ENCODE data around the gene VASH2. TPM values are rescaled to one million over a fixed set of nuclear protein-coding genes. Genes with fewer than 3 reads are reported as not detected.

The VASH2 gene
- total RNA-seq, 4 donors from 2014 or later = 1.5 TPM; not detected in 3

DNA sequence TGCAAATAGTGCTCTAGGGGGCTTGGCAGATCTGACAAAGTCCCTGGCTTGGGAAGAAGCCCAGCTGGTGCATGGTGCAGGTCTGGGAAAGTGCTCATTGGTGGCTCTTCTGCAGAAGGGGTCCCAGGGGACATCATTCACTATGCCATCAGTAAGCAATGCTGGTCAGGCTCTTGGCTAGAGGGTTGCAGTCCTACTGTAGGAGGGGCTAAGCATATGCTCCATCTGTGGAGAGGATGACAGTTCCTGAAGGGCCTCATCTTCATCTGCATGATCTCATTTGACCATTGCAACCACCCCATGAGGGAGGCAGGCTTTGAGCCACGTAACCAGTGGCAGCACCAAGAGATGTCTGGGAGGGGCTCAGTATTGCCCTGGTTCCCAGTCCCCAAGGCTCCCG is 31.5 kb upstream of the VASH2 start:
- no peak for TF ChIP-seq POLR2A (IDR thresholded peaks at IDR 0.05)
- TF ChIP-seq, protein P1, sequence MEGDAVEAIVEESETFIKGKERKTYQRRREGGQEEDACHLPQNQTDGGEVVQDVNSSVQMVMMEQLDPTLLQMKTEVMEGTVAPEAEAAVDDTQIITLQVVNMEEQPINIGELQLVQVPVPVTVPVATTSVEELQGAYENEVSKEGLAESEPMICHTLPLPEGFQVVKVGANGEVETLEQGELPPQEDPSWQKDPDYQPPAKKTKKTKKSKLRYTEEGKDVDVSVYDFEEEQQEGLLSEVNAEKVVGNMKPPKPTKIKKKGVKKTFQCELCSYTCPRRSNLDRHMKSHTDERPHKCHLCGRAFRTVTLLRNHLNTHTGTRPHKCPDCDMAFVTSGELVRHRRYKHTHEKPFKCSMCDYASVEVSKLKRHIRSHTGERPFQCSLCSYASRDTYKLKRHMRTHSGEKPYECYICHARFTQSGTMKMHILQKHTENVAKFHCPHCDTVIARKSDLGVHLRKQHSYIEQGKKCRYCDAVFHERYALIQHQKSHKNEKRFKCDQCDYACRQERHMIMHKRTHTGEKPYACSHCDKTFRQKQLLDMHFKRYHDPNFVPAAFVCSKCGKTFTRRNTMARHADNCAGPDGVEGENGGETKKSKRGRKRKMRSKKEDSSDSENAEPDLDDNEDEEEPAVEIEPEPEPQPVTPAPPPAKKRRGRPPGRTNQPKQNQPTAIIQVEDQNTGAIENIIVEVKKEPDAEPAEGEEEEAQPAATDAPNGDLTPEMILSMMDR (IDR thresholded peaks at IDR 0.05 in 4 of 5, conservative IDR thresholded peaks at IDR 0.05 in 1 of 5) = no peak
- no peak for ATAC-seq
- H3K36me3 ChIP-seq = no peaks in the 10 kb centered on the region
- no peaks in the 10 kb centered on the region for H3K4me1 ChIP-seq
- no peak overlapping the region for H3K27ac ChIP-seq
- no peaks in the 10 kb centered on the region for H3K9me3 ChIP-seq
- in situ Hi-C loops (cut with MboI; ENCODE audit: low sequenced_read_pairs in 4 of 4) = no loop called here
- H3K4me3 ChIP-seq = no peak overlapping the region
- intact Hi-C loops (cut with DNase I; ENCODE audit: low total_unique reads) = no loop called here
- no peaks in the 10 kb centered on the region for H3K27me3 ChIP-seq
- DNase-seq = no peak

DNA sequence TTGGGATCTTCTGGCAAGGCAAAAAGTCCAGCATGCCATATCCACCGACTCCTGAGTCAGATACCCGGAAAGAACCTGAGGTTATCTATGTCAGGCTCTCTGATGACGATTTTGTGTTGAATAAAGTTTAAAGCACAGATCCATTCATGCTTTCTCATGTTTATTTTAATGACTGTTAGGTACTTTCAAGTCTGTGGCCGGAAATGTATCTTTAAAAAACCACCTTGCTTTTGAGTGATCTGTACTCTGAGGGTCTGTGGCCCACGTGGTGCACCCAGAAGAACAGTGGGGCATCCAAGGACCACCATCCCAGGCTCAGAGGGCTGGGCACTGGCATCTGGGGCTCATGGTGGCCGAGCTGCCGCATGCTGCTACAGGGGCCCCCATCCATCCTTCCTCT is 30.1 kb upstream of the VASH2 start:
- Histone ChIP-seq H3K36me3 (no peaks in the 10 kb centered on the region), H3K9me3 (no peaks in the 10 kb centered on the region), H3K4me1 (no peaks in the 10 kb centered on the region), H3K27me3 (no peaks in the 10 kb centered on the region), H3K4me3 (no peak overlapping the region), H3K27ac (no peak overlapping the region)
- ATAC-seq (no peak), DNase-seq (no peak)
- no peak for TF ChIP-seq POLR2A (IDR thresholded peaks at IDR 0.05)
- TF ChIP-seq, protein P1 (IDR thresholded peaks at IDR 0.05 in 4 of 5, conservative IDR thresholded peaks at IDR 0.05 in 1 of 5) = no peak
- intact Hi-C loops (cut with DNase I; ENCODE audit: low total_unique reads) (loop anchor here (5.0 kb wide), 1 partner anchor 62 kb away; no protein-coding TSS in a partner anchor), in situ Hi-C loops (cut with MboI; ENCODE audit: low sequenced_read_pairs in 4 of 4) (no loop called here)

DNA sequence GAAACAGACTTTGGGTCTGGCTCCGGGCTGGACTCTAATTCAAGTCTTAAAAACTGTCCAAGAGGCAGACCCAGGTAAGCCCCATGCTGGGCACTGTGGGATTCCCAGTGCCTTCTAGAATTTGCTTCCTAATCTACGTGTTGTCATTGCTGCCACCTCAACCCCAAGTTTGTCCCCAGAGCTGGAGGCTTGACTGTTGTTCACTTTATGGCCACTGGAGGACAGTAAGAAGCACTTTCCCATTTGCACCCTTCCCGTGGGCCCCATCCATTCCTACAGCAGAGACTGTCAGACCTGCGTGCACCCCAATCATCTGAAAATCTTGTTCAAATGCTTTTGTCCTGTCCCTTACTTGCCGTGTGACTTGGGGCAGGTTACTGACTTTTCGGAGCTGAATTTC is 29.4 kb upstream of the VASH2 start:
- H3K9me3 ChIP-seq = no peaks in the 10 kb centered on the region
- no peak for ATAC-seq
- H3K27ac ChIP-seq = no peak overlapping the region
- intact Hi-C loops (cut with DNase I; ENCODE audit: low total_unique reads) = loop anchor here (5.0 kb wide), 1 partner anchor 61 kb away; no protein-coding TSS in a partner anchor
- no peaks in the 10 kb centered on the region for H3K4me1 ChIP-seq
- DNase-seq = no peak
- no peaks in the 10 kb centered on the region for H3K27me3 ChIP-seq
- H3K4me3 ChIP-seq = no peak overlapping the region
- in situ Hi-C loops (cut with MboI; ENCODE audit: low sequenced_read_pairs in 4 of 4) = no loop called here
- no peak for TF ChIP-seq POLR2A (IDR thresholded peaks at IDR 0.05)
- TF ChIP-seq, protein P1 (IDR thresholded peaks at IDR 0.05 in 4 of 5, conservative IDR thresholded peaks at IDR 0.05 in 1 of 5) = no peak
- H3K36me3 ChIP-seq = no peaks in the 10 kb centered on the region

DNA sequence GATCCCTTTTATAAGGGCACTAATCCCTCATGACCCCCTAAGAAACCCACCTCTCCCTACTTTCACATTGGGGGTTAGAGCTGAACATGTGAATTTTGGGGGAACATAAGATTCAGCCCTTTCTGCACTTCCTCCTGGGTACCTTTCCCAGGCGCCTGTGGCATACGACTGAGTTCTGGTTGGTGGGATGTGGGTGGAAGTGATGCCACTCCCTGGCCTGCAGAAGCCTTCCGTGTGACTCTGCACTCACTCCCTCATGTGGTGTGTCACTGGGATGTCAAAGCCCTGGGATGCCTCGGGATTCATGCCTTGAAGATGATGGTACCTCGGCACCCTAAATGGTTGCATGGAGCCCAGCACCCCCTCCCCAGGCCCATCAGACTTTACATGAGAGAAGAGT is 28.3 kb upstream of the VASH2 start:
- no peak overlapping the region for H3K27ac ChIP-seq
- no peaks in the 10 kb centered on the region for H3K27me3 ChIP-seq
- no peaks in the 10 kb centered on the region for H3K4me1 ChIP-seq
- TF ChIP-seq, protein P1 (IDR thresholded peaks at IDR 0.05 in 4 of 5, conservative IDR thresholded peaks at IDR 0.05 in 1 of 5) = no peak
- no peak for TF ChIP-seq POLR2A (IDR thresholded peaks at IDR 0.05)
- ATAC-seq (no peak), DNase-seq (no peak)
- no peak overlapping the region for H3K4me3 ChIP-seq
- in situ Hi-C loops (cut with MboI; ENCODE audit: low sequenced_read_pairs in 4 of 4) (no loop called here), intact Hi-C loops (cut with DNase I; ENCODE audit: low total_unique reads) (loop anchor here (5.0 kb wide), 1 partner anchor 60 kb away; no protein-coding TSS in a partner anchor)
- H3K36me3 ChIP-seq = no peaks in the 10 kb centered on the region
- H3K9me3 ChIP-seq = no peaks in the 10 kb centered on the region

DNA sequence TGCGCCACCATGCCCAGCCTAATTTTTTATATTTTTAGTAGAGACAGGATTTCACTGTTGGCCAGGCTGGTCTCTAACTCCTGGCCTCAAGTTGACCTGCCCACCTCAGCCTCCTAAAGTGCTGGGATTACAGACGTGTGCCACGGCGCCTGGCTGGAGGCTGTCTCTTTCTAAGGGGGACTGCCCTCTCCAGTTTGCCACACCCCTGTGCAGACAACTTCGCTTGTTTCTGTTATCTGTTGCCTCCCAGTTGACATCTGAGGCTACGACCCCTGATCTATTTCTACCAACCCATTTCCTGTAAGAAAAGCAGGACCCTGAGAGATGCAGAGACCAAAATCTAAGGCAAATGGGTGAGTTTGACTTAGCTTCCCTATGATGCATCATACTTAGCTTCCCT is 24.0 kb upstream of the VASH2 start:
- Histone ChIP-seq H3K27ac (no peak overlapping the region), H3K36me3 (no peaks in the 10 kb centered on the region), H3K4me1 (no peaks in the 10 kb centered on the region), H3K4me3 (no peak overlapping the region), H3K9me3 (no peaks in the 10 kb centered on the region), H3K27me3 (no peaks in the 10 kb centered on the region)
- in situ Hi-C loops (cut with MboI; ENCODE audit: low sequenced_read_pairs in 4 of 4) = no loop called here
- ATAC-seq (no peak), DNase-seq (no peak)
- TF ChIP-seq, protein P1 (IDR thresholded peaks at IDR 0.05 in 4 of 5, conservative IDR thresholded peaks at IDR 0.05 in 1 of 5) = no peak
- no peak for TF ChIP-seq POLR2A (IDR thresholded peaks at IDR 0.05)
- intact Hi-C loops (cut with DNase I; ENCODE audit: low total_unique reads) = no loop called here

Data from gastrocnemius medialis (tissue), 4 donors.